ENCODE results near the gene DCLK3.

DCLK3 gene

DNA sequence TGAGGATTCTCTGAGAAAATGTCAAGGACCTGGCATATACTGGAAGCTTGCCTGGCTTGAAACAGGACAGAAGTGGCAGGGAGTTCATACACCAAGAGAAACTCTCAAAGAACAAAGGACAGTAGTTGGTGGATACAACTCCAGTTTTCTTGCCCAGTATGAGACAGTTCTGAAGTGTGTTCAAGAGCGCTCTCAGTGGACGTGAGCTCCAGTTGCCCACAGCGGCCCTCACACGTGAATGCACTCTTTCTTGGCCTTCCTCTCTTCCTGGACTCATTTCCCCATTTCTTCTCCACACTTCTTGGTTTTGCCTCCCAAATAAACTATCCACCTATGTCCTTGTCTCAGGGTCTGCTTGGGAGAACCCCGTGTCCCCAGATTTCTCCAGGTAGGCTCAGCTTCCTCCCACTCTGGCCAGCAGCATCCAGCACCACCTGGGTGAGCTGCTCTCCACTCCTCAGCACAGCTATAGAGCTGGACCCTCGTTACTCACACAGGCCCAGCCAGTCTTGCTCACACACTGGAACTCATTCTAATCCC lies 54.5 kb downstream of the DCLK3 start:
- no peak for DNase-seq (ENCODE audit: low spot score)

DNA sequence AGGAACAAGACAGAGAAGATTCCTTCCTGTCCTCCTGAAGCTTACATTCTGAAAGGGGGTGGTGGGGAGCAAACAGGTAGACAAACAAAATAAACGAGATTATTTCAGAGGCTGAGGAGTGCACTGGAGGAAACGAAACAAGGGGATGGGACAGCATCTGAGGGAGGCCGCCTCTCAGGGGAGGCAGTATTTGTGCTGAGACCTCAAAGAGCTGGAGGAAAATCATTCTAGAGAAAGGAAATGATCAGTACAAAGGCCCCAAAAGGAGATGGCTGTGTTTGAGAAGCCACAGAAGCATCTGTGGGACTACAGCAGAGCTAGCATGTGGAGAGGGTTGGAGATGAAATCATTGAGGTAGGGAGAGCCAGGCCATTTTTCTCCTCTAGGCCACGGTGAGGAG lies 55.1 kb downstream of the DCLK3 start:
- no peak for DNase-seq (ENCODE audit: low spot score)

DNA sequence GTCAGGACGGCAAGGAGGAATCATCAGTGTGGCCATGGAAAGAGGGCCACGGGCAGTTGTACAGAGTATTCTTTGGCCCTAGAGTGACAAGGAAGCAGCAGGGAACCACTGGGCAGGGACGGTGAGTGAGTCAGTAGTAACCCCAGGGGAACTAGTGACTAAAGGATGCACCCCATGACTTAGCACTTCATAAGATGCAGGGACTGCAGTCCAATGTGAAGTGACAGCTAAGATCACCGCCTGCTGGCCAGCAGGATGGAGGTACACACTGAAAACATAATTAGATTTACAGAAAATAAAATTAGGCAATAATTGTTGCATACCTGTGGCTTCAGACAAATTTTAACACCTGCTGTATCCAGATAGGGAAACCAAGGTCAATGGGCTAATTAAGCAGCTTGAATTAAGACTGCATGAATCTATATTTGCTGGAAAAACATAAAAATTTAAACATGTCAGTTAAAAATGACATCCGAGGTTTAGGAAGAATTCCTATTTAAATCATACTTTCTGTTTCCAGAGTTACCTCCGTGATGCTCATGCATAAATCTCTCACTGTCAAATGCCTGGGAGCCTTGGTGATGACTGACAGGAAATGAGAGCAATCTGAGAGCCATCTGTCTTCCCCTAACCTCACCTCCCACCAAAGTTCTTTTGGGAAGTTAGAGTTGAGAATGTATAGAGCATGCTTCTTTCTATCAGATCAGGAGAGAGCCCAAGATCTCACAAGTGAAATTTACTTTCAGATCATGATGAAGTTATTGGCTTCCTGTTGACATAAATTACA lies 56.5 kb downstream of the DCLK3 start:
- no peak for DNase-seq (ENCODE audit: low spot score)

DNA sequence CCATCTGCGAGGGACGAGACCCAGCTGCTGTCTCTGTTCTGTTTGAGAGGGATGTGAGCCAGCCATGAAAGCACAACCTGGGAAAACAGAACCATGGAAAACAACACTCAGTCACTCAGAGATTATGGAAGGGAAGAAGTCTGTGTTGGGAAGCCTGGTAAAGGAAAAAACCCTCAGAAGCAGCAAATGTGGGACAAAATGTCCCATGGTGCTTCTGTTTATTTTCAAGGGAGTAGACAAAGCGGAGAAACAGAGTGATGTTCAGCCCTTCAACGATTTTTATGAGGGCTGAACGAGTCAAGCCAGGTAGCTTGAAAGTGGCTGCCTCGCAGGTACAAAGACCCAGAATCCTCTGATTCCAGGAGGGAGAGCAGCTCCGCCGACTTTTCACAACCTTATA lies 59.3 kb downstream of the DCLK3 start:
- DNase-seq (ENCODE audit: low spot score) = no peak

DNA sequence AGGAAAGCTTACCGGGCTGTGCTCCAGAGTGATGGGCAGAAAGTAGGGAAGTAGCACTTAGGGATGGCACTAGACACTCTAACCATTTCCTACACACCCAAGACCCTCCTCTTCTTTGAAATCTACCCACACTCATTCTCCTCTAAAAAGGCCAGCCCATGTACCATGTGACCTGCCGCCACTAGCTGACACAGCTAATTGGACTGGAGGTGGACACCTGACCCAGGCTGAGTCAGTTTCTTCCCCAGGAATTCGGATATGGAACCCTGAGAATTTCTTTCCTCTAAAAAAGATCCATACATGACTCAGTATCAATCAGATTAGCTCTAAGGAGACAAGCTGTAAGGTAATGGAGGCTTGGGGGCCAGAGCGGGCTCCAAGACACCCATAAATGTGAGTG lies 60.1 kb downstream of the DCLK3 start:
- no peak for DNase-seq (ENCODE audit: low spot score)

DNA sequence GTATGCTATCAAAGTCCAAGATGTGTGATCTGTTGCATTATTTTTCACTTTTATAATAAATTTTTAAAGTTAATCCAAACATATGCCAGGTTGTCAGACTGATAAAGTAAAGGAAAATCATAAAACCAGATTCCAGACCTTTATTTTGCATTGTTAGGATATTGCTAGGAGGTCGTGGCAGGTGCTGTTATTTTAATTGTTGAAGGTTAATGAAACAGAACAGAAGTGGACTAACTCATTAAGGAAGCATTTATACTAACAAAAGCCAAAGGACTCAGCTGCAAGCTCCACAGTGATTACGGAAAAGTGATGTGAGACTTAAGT lies 63.1 kb downstream of the DCLK3 start:
- no peak for DNase-seq (ENCODE audit: low spot score)

DNA sequence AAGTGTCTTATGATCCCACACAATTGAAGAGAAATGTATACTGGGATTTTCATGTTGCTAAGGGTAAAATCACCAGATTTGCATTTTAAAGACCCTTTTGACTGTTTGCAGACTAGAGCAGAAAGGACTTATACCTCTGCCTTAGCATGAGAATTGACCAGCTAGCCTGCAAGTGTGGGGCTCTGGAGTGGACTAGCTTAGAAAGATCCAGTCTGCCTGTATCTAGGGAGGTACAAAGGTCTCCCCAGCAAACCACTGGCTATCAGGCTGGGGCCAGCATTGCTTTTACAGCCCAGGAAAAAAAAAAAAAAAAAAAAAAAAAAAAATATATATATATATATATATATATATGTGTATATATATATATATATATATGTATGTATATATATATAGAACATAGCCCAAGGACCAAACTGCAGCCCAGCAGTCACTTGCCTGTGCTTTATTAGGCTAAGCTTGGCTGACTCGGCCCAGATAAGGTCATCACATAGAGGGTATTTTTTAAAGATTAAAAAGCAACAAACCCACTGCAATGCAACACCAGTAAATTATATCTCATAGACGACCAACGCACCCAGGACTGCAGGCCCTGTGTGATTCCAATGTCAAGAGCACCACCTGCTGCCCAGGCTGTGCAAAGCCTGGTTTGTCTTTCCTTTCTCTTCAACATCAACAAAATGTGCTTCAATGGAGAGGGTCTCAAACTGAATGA lies 63.7 kb downstream of the DCLK3 start:
- no peak for DNase-seq (ENCODE audit: low spot score)

DNA sequence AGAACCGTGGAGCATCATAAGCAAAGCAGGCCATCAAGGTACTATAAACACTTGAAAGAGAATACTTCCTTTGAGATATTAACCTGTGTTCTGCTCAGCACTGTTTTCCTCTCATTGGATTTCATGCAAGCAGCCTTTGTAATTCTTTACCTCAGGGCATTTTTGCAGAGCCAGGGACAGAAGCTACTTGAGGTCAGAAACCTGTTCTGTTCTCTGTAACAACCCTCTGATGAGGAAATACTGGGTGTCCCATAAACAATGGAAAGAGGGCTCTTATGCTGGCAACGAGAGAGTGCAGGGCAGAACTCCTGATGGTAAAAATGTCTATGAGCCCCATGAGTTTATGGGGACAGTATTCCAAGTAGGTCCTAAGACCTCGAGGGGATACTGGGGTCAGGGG lies 66.0 kb downstream of the DCLK3 start:
- no peak for DNase-seq (ENCODE audit: low spot score)

DNA sequence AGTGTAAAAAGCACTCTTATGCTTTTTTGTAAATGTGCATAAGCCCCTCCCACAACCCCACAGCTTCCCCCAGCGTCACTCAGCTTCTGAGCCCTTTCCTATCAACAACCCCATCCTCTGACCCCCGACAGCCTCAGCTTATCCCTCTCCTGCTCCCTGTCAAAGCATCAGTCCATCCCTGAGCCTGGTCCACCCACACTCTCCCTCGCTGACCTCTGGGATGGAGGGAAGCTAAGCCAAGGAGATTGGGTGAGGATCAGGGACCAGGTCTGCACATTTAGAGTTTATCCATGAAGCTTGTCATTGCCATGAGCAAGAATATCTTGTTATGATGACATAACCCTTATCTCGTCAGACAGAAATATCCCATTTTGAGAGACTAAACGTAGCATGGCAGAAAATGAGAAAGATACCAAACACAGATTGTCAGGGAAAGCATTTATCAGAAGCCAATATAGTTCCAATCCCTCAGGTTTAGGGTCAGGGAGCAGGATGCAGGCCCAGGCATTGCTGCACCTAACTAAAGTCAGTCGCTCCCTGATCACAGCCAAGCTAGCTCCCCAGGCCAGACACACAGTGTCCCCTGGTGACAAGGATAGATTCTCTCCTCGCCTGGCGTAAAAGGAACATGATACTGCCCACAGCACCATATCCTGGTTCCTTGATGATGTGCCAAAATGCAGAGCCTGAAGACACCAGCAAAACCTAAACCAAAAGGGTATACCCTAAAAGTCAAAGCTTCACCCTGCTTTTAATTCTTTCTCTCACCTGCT lies 66.9 kb downstream of the DCLK3 start:
- DNase-seq (ENCODE audit: low spot score) = no peak

DNA sequence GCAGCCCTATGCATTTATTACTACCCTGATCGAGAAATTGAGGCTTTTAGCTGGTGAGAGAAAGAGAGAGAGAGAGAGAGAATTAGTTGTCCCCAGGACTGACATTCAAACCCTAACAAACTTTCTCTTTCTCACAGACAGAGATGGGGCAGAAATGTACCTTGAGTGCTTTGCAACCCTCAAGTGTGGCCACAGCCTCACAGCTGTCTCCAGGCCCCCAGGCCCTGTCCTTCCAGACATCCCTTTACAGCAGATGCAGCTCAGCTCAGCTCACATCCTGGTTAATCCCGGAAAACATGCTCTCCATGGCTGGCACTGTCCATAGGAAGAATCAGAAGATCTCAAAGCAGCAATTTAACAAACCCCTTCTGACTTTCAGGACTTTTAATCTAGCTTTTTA lies 67.6 kb downstream of the DCLK3 start:
- no peak for DNase-seq (ENCODE audit: low spot score)

DNA sequence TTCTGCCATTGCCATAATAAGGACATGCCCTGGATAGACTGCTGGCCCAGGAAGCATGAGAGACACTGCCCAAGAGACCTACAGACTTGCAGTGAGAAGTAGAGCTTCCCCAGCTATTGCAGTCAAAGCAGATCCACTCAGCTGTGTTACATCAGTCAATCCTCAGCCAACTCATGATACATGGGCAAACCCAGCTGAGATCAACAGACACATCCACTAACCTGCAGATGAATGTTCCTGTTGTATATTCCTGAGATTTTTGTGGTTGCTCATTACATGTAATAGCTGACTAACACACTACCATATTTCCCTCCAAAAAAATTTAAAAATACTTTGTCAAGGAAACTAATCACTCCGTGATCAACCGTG lies 68.6 kb downstream of the DCLK3 start:
- no peak for DNase-seq (ENCODE audit: low spot score)

DNA sequence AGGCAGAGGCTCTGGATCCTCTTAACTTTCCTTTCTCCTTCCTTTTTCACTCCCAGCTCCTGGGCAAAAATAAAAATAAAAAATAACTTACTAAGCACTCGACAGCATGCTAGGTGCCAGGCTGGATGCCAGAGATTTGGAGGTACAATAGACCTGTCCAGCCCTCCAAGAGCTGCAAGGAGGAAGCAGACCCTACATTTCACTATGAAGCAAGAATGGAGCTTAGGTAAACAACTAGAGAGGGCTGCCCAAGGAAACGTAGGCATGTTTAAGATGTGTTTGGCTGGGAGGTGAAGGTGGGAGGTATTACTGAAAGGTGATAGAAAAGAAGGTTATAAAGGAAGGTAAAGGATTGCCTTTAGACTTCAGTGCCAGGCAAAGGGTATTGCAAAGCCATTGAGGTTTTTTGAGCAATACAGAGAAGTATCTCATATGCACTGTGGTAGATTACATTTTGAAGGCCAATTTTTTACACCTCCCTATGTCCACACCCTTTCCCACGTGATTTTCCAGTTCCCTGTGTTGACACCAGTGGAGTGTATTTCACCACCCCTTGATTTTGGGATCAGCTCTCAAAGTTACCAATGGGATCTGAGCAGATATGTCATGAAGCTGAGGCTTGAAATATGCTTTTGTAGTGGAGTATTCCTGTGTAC lies 69.1 kb downstream of the DCLK3 start:
- DNase-seq (ENCODE audit: low spot score) = no peak

DNA sequence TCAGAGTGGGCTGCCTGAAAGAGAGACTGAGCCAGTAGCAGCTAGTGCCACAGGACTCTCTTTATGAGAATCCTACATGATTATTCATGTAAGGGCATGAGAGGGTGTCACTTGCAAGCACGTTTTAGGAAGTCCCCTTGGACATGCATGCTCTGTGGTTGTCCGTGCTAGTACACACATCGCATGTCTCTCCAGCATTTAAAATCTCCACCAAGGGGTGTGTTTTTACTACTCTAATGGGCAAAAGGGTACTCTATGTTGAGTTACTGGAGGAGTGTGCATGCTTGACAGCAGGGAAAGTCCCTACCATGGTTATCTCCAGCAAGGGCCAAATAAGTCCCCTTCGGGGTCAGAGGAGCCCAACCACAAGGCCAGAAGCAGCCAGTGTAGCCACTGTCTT lies 70.7 kb downstream of the DCLK3 start:
- no peak for DNase-seq (ENCODE audit: low spot score)

DNA sequence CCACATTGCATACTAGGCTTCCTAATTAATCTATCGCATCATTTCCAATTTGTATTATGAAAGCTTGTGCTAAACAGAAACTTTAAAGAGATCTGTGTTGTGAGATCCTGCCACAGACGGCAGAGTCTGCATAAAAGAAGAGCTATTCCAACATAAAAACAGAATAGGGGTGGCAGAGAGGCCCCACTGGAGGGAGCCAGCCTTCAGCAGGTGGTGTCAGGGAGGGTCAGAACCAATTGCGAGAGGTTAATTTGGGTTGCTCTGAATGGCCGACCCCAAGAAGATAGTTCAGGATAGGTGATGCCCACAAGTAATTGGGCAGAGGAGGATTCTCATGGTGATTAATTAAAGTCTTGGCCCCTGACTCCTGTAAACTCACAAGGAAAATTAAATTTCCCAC lies 74.8 kb downstream of the DCLK3 start:
- no peak for DNase-seq (ENCODE audit: low spot score)

DNA sequence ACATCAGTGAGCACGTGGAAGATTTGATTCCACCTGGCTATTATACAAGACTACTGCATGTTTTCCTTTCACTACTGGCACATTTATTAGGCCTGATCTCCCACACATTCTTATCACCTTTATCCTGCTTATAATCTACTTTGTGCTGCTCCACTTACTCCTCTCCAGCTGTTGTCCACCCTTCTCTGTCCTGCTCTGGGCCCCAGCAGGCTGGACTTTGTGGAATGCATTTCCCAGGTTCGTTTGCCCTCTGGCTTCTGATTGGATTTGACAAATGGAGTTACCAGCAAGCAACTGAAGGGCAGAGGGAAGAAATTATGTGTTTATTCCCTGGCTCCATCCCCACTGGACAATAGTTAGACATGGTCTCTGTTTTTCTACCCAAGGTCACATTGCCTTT lies 75.5 kb downstream of the DCLK3 start:
- no peak for DNase-seq (ENCODE audit: low spot score)

DNA sequence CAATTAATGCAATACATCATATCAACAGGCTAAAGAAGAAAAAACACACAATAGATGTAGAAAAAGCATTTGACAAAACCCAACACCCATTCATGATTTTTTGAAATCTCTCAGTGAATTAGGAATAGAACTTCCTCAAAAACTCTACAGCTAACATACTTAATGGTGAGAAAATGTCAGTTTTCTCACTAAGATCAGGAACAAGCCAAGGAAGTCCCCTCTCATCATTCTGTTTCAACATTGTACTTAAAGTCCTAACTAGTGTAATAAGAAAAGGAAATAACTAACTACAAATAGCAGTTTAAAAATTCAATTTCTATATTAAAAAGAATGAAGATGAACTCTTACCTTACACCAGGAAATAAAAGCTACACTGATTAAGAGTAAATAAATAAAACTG lies 77.8 kb downstream of the DCLK3 start:
- no peak for DNase-seq (ENCODE audit: low spot score)

DNA sequence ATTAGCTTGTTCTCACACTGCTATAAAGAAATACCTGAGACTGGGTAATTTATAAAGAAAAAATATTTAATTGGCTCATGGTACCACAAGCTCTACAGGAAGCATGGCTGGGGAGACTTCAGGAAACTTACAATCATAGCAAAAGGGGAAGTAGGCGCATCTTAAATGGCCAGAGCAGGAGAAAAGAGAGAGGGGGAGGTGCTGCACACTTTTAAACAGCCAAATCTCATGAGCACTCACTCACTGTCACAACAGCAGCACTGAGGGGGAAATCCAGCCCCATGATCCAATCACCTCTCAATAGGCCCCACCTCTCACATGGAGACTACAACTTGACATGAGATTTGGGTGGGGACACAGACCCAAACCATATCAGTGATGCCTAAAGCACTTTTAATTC lies 82.5 kb downstream of the DCLK3 start:
- no peak for DNase-seq (ENCODE audit: low spot score)

DNA sequence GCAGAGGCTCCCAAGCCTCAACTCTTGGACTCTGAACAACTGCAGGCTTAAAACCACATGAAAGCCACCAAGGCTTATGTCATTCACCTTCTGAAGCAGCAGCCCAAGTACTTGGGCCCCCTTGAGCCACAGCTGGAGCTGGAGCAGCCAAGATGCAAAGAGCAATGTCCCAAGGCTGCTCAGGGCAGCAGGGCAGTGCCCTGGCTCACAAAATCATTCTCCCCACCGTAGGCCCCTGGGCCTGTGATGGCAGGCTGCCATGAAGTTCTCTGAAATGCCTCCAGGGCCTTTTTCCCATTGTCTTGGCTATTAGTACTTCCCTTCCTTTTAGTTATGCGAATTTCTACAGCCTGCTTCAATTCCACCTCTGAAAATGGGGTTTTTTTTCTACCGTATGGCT lies 83.4 kb downstream of the DCLK3 start:
- DNase-seq (ENCODE audit: low spot score) = no peak

DNA sequence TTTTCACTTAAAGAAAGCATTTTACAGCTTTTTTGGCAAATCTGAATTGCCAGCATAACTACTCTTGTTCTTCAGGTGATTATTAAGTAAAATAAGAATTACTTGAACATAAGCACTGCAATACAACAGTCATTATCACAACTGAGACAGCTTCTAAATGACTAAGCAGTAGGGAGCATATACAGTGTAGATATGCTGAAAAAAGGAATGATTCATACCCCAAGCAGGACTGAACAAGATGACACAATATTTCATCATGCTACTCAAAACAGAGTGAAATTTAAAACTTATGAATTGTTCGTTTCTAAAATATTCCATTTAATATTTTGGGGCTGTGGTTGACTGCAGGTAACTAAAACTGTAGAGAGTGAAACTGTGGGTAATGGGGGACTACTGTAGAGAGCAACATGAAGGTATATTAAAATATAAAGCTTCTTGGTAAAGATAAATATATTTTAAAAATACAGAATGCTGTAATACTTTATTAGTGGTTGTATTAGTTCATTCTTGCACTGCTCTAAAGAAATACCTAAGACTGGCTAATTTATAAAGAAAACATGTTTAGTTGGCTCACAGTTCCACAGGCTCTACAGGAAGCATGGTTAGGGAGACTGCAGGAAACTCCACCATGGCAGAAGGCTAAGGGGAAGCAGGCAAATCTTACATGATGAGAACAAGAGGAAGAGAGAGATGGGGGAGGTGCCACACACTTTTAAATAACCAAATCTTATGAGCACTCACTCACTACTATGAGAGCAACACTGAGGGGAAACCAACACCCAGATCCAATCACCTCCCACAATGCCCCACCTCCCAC lies 84.8 kb downstream of the DCLK3 start:
- DNase-seq (ENCODE audit: low spot score) = no peak

DNA sequence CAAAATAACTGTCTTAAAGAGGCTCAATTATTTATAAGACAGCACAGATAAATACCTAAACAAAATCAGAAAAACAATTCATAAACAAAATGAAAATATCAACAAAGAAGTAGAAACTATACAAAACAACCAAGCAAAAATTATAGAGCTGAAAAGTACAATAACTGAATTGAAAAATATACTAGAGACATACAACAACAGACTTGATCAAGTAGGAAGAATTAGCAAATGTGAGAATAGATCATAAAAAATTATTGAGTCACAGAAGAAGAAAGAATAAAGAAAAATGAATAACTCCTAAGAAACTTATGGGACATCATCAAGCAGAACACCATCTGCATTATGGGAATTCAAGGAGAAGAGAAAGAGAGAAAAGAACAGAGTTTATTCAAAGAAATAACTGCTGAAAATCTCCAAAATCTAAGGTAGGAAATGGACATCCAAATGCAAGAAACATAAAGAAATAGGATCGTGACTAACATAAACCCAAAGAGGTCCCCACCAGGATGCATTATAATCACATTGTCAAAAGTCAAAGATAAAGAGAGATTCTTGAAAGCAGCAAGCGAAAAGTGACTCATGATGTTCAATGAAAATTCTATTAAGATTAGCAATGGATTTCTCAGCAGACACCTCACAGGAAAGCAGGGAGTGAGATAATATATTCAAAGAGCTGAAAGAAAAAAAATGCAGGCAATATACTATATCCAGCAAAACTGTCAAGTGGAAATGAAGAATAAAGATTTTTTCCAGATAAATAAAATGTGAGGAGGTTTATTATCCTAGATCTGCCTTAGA lies 85.9 kb downstream of the DCLK3 start:
- DNase-seq (ENCODE audit: low spot score) = no peak

All from ecto neural progenitor cell (in vitro differentiated cells).